Occipital lobe (tissue), 3 donors: ENCODE measurements around the gene CATSPERZ. TPM values are rescaled to one million over a fixed set of nuclear protein-coding genes. Genes with fewer than 3 reads are reported as not detected.

Experiments used
- DNase-seq: peaks from one replicate; lab custom pipeline; 2025; lab: John Stamatoyannopoulos, UW
- small RNA-seq: library from RNA; depleted of rRNA; stranded (forward); fragments of <200 nt; gene quantifications from one replicate; pipeline ENCODE3, GENCODE V24; 2014
- total RNA-seq: library from RNA; depleted of rRNA; stranded (reverse); fragments of >200 nt; gene quantifications from one replicate; pipeline ENCODE4 v1.2.3, GENCODE V29; 2014

CATSPERZ gene
- total RNA-seq, 1 donor from 2014 or later = 1.7 TPM

DNA sequence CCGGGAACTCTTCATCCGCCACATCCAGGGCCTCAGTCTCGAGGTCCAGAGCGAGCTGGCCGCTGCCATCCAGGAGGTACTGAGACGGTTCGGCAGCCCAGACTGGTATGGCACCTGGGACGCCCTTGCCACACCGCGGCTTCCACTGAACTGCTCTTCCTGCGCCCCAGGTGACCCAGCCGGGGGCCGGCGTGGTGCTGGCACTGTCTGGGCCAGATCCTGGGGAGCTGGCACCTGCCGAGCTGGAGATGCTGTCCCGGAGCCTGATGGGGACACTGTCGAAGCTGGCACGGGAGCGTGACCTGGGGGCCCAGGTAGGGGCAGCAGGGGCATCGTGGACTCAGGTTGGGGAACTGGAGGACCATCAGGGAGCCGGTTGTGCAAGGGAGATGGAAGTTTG lies 41.3 kb downstream of the CATSPERZ start:
- DNase-seq = no peak

DNA sequence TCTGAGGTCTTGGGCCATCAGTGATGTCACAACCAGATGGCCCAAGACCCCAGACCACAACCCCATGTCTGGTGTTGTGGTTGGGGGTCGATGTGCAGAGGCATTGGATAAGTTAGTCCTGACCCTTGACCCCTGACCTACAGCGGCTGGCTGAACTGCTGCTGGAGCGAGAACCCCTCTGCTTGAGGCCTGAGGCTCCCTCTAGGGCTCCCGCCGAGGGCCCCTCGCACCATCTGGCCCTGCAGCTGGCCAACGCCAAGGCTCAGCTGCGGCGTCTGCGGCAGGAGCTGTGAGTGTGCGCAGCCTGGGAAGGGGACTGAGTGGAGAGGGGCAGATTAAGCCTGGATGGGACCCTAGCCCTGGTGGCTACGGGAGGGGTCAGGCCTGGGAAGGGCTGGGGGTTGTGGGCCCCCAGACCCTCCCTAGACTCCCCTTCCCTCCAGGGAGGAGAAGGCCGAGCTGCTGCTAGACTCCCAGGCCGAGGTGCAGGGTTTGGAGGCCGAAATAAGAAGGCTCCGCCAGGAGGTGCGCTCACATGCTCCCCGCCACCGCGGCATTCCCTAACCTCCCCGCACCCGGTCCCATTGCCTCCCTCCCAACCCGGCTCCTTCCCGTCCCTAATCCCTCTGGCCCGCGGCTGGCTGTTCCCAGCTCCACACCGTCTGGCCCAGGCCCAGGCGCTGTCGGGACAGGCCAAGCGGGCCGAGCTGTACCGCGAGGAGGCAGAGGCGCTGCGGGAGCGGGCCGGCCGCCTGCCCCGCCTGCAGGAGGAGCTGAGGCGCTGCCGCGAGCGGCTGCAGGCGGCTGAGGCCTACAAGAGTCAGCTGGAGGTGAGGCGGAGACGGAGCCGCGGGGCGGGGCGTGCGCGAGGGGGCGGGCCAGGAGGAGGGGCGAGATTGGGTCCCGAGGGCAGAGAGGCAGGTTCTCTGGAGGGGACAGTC lies 42.0 kb downstream of the CATSPERZ start:
- peak; percentile 66 for DNase-seq

DNA sequence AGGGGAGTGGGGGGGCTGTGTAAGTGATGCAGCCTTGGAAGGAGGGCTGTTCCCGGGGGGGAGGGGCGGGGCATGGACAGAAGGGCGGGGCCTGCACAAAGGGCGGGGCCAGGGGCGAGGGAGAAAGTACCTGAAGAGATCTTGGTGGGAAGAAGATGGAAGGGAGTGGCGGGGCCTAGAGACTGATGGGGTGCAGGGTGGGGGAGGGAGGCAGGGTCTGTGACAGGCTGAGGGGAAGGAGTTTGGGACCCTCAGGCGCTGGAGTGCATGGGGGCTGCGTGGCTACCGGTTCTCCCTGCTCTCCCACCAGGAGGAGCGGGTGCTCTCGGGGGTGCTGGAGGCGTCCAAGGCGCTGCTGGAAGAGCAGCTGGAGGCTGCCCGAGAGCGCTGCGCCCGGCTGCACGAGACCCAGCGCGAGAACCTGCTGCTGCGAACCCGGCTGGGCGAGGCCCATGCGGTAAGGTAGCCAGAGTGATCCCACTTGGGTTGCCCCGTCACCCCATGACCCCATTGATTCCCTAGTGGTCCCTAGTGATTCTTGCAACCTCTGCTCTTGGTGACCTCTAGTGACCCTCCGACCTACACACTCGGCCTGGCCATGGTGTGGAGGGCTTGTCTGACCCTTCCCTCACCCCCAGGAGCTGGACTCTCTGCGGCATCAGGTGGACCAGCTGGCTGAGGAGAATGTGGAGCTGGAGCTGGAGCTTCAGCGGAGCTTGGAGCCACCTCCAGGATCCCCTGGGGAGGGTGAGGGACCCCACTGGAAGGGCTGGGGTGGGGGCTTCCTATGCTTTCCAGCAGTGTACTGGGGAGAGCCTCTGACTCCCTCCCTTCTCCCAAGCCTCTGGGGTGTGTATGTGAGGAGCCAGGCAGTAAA lies 42.9 kb downstream of the CATSPERZ start:
- DNase-seq = no peak

DNA sequence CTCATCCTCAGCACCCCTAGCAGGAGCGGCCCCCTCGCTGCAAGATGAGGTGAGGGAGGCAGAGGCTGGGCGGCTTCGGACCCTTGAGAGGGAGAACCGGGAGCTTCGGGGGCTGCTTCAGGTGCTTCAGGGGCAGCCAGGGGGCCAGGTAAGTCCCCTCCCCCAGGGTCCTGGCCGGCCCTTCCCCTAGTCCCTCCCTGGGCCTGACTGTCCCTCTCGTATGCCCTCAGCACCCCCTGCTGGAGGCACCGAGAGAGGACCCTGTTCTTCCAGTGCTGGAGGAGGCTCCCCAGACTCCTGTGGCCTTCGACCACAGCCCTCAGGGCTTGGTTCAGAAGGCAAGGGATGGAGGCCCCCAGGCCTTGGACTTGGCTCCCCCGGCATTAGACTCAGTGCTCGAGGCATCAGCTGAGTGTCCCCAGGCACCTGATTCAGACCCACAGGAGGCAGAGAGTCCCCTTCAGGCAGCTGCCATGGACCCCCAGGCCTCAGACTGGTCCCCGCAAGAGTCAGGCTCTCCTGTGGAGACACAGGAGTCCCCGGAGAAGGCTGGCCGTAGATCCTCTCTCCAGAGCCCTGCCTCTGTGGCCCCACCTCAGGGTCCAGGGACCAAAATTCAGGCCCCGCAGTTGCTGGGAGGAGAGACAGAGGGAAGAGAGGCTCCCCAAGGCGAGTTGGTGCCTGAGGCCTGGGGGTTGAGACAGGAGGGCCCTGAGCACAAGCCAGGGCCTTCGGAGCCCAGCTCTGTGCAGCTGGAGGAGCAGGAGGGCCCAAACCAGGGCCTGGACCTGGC lies 43.8 kb downstream of the CATSPERZ start:
- no peak for DNase-seq

DNA sequence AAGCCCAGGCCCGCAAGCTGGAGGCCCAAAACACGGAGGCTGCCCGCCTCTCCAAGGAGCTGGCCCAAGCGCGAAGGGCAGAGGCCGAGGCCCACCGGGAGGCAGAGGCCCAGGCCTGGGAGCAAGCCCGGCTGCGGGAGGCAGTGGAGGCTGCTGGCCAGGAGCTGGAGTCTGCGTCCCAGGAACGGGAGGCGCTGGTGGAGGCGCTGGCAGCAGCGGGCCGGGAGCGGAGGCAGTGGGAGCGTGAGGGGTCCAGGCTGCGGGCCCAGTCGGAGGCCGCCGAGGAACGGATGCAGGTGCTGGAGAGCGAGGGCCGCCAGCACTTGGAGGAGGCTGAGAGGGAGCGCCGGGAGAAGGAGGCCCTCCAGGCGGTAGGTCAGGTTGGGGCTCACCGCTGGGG lies 44.6 kb downstream of the CATSPERZ start:
- DNase-seq = no peak

DNA sequence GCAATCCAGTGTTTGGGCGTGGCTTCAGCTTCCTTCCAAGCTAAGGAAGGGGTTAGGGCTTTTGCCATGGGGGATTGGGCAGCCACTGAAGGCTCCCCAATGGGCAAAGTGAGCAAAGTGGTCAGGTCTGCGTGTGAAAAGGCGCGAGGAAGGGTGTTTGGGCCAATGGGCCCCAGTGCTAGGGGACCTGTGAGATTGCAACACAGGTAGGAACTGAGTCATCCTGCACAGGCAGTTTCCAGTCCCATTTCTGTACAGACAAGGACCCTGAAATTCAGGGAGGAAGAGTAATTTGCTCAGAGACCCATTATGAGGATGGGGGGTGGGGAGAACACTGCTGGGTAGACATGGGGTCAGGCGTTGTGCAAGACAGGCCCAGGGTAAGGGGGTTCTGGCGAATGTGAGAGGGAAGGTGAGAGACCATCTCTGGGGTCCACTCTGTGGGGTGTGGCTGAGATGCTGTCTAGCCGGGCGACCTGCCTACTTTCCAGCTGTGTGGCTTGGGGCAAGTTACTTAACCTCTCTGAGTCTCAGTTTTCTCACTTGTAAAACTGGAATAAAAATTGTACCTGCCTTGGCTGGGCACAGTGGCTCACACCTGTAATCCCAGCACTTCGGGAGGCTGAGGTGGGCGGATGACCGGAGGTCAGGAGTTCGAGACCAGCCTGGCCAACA lies 47.2 kb downstream of the CATSPERZ start:
- DNase-seq = no peak

DNA sequence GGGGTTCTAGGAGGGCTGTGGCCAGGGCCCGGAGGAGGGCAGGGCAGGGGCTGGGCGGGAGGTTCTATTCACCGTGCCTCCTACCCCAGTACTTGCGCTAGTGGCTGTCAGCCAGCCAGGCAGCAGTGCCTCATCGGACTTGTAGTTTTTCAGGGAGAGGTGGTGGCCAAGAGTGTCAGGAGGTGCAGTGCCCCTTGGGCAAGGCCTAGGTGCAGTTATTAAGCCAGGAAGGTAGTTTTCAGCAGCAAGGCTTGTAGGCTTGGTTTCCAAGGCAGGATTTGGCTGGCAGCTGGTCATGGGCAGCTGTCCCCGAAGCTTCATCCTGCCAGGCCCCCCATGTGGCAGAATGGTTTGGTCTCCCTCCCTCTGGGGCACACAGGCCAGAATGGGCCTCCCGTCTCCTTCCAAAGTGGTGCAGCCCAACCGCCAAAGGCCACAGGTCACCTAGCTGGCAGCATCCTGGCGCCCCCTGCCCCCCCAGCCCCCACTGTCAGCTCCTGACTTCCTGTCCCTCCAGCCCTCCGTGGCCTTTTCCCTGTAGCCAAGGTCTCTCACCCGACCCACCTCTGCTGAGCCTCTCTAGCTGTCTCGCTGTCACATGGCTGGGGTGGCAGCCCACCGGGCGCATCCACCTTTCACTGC lies 48.3 kb downstream of the CATSPERZ start:
- no peak for DNase-seq

DNA sequence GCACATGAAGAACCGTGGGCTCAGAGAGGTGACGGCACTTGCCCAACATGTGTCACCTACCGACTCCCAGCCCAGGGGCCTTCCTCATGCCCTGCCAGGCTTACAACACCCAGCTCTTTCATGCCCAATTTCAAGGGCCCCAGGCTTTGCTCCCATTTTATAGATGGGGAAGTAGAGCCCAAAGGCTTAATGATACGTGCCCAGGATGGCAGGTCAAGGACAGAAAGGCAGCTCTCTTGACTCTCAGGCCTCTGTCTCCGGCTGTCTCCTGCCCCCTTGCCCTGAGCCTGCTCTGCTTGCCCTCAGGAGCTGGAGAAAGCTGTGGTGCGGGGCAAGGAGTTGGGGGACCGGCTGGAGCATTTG lies 48.8 kb downstream of the CATSPERZ start:
- DNase-seq = no peak

DNA sequence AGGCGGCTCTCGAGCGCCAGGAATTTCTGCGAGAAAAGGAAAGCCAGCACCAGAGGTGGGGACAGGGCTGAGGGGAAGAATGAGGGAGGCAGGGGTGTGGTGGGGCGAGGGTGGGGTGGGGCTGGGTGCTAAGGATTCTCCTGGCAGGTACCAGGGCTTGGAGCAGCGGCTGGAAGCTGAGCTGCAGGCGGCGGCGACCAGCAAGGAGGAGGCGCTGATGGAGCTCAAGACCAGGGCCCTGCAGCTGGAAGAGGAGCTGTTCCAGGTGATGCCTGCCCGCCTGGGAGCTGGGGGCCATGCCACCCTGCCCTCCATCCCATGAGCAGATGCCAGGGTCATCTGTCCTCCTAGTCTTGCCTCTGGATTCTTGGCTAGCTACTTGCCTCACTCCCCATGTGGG lies 49.2 kb downstream of the CATSPERZ start:
- DNase-seq = no peak

DNA sequence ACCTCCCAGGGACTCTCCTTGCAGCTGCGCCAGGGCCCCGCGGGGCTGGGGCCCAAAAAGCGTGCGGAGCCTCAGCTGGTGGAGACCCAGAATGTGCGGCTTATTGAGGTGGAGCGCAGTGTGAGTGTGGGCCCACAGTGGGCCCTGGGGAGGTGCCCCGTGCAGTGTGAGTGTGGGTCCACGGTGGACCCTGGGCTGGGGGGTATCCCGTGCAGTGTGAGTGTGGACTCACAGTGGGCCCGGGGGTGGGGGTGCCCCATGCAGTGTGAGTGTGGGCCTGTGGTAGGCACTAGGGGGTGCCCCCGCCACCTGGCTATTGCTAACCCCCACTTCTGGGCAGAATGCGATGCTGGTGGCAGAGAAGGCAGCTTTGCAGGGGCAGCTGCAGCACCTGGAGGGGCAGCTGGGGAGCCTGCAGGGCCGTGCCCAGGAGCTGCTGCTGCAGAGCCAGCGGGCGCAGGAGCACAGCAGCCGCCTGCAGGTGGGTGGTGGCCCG lies 51.0 kb downstream of the CATSPERZ start:
- DNase-seq = no peak

DNA sequence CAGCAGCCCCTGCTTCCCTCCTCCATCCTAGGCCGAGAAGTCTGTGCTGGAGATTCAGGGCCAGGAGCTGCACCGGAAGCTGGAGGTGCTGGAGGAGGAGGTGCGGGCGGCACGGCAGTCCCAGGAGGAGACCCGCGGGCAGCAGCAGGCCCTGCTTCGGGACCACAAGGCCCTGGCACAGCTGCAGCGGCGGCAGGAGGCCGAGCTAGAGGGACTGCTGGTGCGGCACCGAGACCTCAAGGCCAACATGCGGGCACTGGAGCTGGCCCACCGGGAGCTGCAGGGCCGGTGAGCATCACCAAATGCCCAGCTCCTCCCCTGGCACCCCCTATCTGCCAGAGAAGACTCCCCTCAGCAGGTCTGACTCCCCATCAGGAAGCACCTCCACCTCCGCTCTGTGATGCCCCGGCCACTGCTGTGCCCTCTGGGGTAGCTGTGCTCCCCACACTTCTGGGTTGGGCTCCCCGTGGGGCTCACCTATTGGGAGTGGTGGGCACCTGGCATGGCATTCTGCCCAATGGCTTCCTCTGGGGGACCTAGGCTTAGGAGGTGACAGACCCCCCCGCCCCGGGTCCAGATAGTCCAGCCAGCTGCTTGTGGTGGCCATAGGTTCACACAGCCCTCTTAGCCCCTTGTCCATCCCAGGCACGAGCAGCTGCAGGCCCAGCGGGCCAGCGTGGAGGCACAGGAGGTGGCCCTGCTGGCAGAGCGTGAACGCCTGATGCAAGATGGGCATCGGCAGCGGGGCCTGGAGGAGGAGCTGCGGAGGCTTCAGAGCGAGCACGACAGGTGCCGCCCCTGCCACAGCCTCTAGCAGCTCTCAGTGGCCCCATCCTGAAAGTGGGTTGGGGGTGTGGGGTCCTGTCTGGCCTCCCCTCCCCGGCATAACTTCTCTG lies 52.2 kb downstream of the CATSPERZ start:
- no peak for DNase-seq

DNA sequence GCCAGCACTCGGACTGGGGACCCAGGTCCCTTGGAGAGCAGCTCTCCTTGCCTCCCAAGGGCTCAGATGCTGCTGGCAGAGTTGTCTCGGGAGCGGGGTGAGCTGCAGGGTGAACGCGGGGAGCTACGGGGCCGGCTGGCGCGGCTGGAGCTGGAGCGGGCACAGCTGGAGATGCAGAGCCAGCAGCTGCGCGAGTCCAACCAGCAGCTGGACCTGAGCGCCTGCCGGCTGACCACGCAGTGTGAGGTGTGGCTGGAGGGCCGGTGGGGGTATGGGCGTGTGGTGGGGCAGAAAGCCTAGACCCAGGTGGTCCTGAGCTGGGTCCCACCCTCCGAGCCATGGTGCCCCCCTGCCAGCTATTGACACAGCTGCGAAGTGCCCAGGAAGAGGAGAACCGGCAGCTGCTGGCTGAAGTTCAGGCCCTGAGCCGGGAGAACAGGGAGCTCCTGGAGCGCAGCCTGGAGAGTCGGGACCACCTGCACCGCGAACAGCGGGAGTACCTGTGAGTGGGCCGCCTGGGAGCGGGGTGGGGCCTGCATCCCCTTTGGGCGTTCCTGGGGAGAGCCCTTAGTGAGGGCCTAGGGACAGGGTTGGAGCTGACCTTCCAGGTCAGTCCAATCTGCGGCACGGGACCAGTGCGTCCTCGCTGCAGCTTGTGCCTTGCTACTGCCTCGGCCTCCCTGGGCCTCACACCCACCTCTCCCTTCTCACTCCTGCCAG lies 53.0 kb downstream of the CATSPERZ start:
- no peak for DNase-seq

DNA sequence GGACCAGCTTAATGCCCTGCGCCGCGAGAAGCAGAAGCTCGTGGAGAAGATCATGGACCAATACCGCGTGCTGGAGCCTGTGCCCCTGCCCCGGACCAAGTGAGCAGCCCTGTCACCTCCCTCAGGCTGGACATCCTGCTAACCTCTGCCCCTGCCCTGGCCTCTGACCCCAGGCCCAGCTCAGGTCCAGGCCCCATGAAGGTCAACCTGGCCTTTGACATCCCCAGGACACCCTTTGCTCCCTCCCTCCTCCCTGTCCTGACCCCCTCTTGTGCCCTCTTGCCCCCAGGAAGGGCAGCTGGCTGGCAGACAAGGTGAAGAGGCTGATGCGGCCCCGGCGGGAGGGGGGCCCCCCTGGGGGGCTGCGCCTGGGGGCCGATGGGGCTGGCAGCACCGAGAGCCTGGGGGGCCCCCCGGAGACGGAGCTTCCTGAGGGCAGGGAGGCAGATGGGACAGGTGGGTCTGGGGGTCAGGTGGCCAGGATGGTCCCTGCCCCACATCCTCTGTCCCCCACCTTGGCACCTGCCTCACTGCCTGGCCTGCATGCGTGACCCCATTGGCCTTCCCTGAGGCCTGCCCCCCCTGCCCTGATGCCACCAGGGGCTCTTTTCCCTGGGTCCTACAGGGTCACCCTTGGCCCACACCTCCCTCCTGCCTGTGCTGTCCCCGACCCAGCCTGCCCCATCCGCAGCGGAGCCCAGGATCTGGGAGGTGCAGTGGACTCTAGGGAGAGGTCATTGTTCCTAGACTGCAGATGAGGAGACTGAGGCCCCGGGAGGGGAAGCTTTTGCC lies 53.8 kb downstream of the CATSPERZ start:
- no peak for DNase-seq

Small RNA genes within 50 kb of the gene (small RNA-seq; reads per million reads assigned to genes)
- gene MIR7155 (not detected), gene RF00019 (not detected)

Other genes with a start within 250 kb of the CATSPERZ start
- gene MACROD1, start 134.2 kb upstream of the CATSPERZ start, total RNA-seq = 16.2 TPM
- 69.4 TPM for gene STIP1, start 114.2 kb upstream of the CATSPERZ start, total RNA-seq
- gene FERMT3, start 93.6 kb upstream of the CATSPERZ start, total RNA-seq = 1.6 TPM
- 7.3 TPM for gene TRPT1, start 74.2 kb upstream of the CATSPERZ start, total RNA-seq
- 11.2 TPM for gene NUDT22, start 74.1 kb upstream of the CATSPERZ start, total RNA-seq
- 5.6 TPM for gene DNAJC4, start 69.8 kb upstream of the CATSPERZ start, total RNA-seq
- gene VEGFB, start 65.8 kb upstream of the CATSPERZ start, total RNA-seq = 9.5 TPM
- gene FKBP2, start 59.3 kb upstream of the CATSPERZ start, total RNA-seq = 17.5 TPM
- gene PPP1R14B, start 53.4 kb upstream of the CATSPERZ start, total RNA-seq = 74.2 TPM
- gene PLCB3, start 48.8 kb upstream of the CATSPERZ start, total RNA-seq = 9.2 TPM
- gene BAD, start 15.7 kb upstream of the CATSPERZ start, total RNA-seq = 28.2 TPM
- gene GPR137, start 14.5 kb upstream of the CATSPERZ start, total RNA-seq = 9.7 TPM
- 3.0 TPM for gene KCNK4, start 9.1 kb upstream of the CATSPERZ start, total RNA-seq
- gene ESRRA, start 5.2 kb downstream of the CATSPERZ start, total RNA-seq = 14.2 TPM
- gene TRMT112, start 17.2 kb downstream of the CATSPERZ start, total RNA-seq = 81.9 TPM
- gene PRDX5, start 17.8 kb downstream of the CATSPERZ start, total RNA-seq = 93.0 TPM
- gene CCDC88B, start 39.8 kb downstream of the CATSPERZ start, total RNA-seq = 1.4 TPM
- 10.0 TPM for gene RPS6KA4, start 58.8 kb downstream of the CATSPERZ start, total RNA-seq